Right atrium auricular region (tissue), 2 donors: ENCODE measurements around the gene KCNJ16. TPM values are rescaled to one million over a fixed set of nuclear protein-coding genes. Genes with fewer than 3 reads are reported as not detected.

Experiments
- DNase-seq: peaks from one replicate; pipeline ENCODE4 v3.0.0-alpha.2; 2019; ENCODE audit warnings: low spot score
- H3K27ac ChIP-seq, 2 donors: fragments of 200-600 bp; sonication (generic); 1 replicate in 1 of 2; 2 replicates in 1 of 2; pipeline ENCODE4 v1.5.1; 2016 to 2019
- H3K27me3 ChIP-seq, 2 donors: fragments of 200-600 bp; sonication (generic); one replicate each; pipeline versions ENCODE4 v1.5.1 to v1.6.0; 2017 to 2019
- H3K36me3 ChIP-seq: fragments of 200-600 bp; sonication (generic); one replicate; pipeline ENCODE4 v1.5.1; 2016
- H3K4me1 ChIP-seq, 2 donors: fragments of 200-600 bp; sonication (generic); one replicate each; pipeline versions ENCODE4 v1.5.1 to v1.6.0; 2017 to 2019
- H3K4me3 ChIP-seq, 2 donors: fragments of 200-600 bp; sonication (generic); 1 replicate in 1 of 2; 2 replicates in 1 of 2; pipeline ENCODE4 v1.5.1; 2017 to 2019; ENCODE audit warnings: mild to moderate bottlenecking in 1 of 2, moderate library complexity in 1 of 2
- H3K9me3 ChIP-seq, 2 donors: fragments of 200-600 bp; sonication (generic); one replicate each; pipeline ENCODE4 v1.5.1; 2019
- total RNA-seq, 2 donors: library from RNA; depleted of rRNA; stranded (reverse); fragments of >200 nt; gene quantifications; one replicate each; pipeline ENCODE4 v1.1.0, GENCODE V29; 2016
- TF ChIP-seq, protein P1 (sequence below), 2 donors: fragments of 200-600 bp; sonication (generic); IDR thresholded peaks; one replicate each; pipeline ENCODE4 v1.5.1; 2019; ENCODE audit warnings: antibody characterized with exemption in 2 of 2

The KCNJ16 gene
- total RNA-seq, 2 donors from 2014 or later: 0.59 TPM; not detected in 1

DNA sequence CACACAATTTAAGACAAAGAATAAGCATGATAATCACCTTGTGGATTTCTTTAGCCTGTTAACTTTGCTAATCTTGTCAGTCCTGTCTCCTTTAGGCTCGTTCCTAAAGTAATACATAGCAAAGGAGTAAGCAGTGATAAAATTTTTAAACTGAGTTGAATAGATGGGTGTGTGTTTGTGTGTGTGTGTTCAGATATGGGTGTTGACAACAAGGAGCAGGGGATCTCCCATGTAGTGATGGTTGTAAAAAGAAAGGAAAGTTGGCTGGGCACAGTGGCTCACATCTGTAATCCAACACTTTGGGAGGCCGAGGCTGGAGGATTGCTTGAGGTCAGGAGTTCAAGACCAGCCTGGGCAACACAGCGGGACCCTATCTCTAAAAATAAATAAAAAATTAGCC is 49.7 kb downstream of the KCNJ16 start:
- no peak overlapping the region for H3K4me3 ChIP-seq
- TF ChIP-seq, protein P1, sequence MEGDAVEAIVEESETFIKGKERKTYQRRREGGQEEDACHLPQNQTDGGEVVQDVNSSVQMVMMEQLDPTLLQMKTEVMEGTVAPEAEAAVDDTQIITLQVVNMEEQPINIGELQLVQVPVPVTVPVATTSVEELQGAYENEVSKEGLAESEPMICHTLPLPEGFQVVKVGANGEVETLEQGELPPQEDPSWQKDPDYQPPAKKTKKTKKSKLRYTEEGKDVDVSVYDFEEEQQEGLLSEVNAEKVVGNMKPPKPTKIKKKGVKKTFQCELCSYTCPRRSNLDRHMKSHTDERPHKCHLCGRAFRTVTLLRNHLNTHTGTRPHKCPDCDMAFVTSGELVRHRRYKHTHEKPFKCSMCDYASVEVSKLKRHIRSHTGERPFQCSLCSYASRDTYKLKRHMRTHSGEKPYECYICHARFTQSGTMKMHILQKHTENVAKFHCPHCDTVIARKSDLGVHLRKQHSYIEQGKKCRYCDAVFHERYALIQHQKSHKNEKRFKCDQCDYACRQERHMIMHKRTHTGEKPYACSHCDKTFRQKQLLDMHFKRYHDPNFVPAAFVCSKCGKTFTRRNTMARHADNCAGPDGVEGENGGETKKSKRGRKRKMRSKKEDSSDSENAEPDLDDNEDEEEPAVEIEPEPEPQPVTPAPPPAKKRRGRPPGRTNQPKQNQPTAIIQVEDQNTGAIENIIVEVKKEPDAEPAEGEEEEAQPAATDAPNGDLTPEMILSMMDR (IDR thresholded peaks at IDR 0.05): no peak
- DNase-seq: no peak
- no peaks in the 10 kb centered on the region for H3K4me1 ChIP-seq
- H3K27me3 ChIP-seq: no peaks in the 10 kb centered on the region
- H3K36me3 ChIP-seq: no peaks in the 10 kb centered on the region
- no peak overlapping the region for H3K27ac ChIP-seq
- H3K9me3 ChIP-seq: peaks cover 0 to under 1% of the 10 kb centered on the region in 2 donors

DNA sequence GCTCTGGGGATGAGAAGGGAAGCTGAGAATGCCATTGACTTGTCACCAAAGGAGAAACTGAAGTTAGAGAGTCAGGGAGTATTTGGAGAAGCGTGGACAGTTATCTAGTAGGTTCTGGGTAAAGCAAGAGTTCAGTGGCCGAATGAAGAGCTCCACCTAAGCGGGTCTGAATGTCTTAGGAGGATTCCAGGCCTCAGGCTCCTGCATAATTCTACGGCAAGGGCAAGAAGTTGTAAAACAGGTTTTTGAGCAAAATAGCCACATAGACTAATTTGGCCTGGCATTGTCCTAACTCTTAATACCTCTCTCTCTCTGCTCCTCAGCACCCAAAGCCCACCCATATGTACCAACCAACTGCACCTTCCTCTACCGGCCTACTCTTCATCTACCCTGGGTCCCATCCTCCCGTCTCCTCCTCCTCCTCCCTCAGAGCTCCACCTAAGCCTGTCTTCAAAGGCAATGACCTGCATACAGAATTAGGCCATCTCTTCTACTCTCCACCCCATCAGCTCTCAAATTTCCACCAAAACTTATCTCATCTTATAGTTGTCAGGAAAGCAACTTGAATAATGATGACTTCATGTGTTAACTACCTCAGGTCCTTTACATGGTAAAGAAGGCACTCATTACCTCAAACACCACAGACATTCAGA is 52.3 kb downstream of the KCNJ16 start:
- Histone ChIP-seq H3K27ac (no peak overlapping the region), H3K36me3 (no peaks in the 10 kb centered on the region), H3K4me3 (no peak overlapping the region), H3K4me1 (no peaks in the 10 kb centered on the region), H3K27me3 (no peaks in the 10 kb centered on the region), H3K9me3 (no peaks in the 10 kb centered on the region)
- no peak for DNase-seq
- TF ChIP-seq, protein P1 (IDR thresholded peaks at IDR 0.05): no peak

DNA sequence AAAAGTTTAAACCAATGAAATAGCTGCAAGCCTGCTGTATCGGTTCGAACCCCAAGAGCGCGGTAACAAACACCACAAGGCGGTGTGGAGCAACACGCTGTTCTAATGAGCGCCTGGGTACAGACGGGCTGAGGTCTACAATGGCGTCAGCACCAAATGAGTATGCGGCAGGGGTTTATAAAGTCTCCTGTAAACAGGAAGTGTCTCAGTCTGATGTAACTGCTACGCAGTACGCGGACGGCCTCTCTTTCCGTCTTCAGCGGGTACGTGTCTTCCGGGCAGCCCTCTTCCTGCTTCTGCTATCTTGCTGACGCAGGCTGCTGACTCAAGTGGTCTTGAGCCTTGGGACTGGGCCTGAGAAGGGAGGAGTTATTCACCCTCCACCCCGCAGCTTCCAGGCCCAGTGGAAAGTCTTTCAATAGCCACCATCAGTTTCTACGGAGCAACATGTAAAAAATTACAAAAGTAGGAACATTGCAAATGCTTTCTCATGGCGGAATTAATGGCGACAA is 53.8 kb downstream of the KCNJ16 start:
- H3K4me1 ChIP-seq: no peaks in the 10 kb centered on the region
- H3K27ac ChIP-seq: no peak overlapping the region
- no peaks in the 10 kb centered on the region for H3K36me3 ChIP-seq
- no peaks in the 10 kb centered on the region for H3K9me3 ChIP-seq
- TF ChIP-seq, protein P1 (IDR thresholded peaks at IDR 0.05): no peak
- H3K4me3 ChIP-seq: no peak overlapping the region
- H3K27me3 ChIP-seq: no peaks in the 10 kb centered on the region
- no peak for DNase-seq

DNA sequence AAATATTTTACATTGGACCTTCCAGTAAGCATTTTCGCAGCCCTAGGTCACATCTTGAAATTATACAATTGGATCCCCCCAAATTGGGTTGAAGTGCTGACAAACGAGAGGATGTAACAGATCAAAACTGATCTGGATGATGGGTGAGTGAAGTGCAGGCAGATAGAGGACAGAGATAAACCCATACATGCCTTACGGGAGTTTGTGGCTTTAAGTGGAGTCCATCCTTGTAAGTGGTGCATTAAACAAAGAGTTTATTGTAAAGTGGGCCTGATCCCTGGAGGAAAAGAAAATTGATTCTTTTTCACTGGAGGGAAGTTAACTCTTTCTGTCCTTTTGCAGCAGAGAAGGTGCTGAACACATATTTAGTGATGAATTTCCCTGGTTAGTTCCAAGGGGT is 55.3 kb downstream of the KCNJ16 start:
- H3K4me3 ChIP-seq: no peak overlapping the region
- H3K4me1 ChIP-seq: no peaks in the 10 kb centered on the region
- TF ChIP-seq, protein P1 (IDR thresholded peaks at IDR 0.05): no peak
- no peaks in the 10 kb centered on the region for H3K36me3 ChIP-seq
- H3K27me3 ChIP-seq: no peaks in the 10 kb centered on the region
- H3K27ac ChIP-seq: no peak overlapping the region
- no peak for DNase-seq
- no peaks in the 10 kb centered on the region for H3K9me3 ChIP-seq

DNA sequence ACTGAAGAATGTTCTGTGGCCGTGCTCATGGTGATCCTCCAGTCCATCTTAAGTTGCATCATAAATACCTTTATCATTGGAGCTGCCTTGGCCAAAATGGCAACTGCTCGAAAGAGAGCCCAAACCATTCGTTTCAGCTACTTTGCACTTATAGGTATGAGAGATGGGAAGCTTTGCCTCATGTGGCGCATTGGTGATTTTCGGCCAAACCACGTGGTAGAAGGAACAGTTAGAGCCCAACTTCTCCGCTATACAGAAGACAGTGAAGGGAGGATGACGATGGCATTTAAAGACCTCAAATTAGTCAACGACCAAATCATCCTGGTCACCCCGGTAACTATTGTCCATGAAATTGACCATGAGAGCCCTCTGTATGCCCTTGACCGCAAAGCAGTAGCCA is 57.5 kb downstream of the KCNJ16 start:
- no peaks in the 10 kb centered on the region for H3K36me3 ChIP-seq
- no peaks in the 10 kb centered on the region for H3K9me3 ChIP-seq
- no peaks in the 10 kb centered on the region for H3K27me3 ChIP-seq

More for the DNA sequence above, 57.5 kb downstream of the KCNJ16 start:
- no peak overlapping the region for H3K4me3 ChIP-seq
- H3K4me1 ChIP-seq: peaks cover 0 to under 1% of the 10 kb centered on the region in 2 donors
- no peak overlapping the region for H3K27ac ChIP-seq
- DNase-seq: no peak
- TF ChIP-seq, protein P1 (IDR thresholded peaks at IDR 0.05): no peak
